HG02973 (cell line): ENCODE results near the gene PHLDA3.
"Not testable (repeated sequence)": the region's sequence is repeated elsewhere in the genome, so short reads cannot be mapped to it uniquely, and the experiment has no call there.

ENCODE experiments used
- ATAC-seq: cut with Tn5 transposase; IDR thresholded peaks from one replicate; pipeline ENCODE4 v1.9.1; 2021; ENCODE audit warnings: moderate library complexity; ENCODE audit not compliant: unreplicated experiment

The PHLDA3 gene

DNA sequence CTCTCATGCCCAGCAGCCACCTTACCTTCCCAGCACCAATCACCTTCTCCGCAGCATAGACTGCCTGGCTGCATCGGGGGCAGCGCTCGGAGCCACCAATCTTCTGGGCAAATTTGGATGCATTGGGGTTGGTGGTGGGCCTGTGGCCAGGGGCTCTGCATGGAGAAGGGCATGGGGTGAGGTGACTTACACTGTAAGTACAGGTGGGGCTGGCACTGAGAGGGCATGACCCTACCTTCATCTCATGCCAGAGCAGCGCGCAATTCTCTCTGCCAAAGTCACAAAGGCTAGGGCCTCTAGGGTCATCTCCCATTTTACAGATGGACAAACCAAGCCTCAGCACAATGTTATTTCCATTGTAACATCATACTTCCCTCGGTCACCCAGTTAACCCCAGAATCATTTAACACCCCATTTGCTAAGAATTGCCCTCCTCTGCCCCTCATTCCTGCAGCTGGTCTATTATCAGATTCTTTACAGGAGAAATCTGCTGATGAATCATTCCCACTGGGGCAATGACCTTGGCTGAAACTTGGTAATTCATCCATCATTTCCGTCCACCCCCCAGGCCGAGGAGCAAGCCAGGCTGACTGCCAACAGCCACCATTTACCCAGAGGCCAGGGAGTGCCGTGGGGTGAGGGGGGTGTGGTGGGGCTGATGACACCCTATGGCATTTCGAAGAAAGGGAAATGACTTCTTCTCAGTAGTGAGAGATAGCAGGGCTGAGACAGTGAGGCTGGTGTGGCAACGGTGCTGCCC is 20.0 kb upstream of the PHLDA3 start:
- ATAC-seq = no peak

- ATAC-seq = no peak
Observed at GRCh38 chr1:201487742-201488141, 18.8 kb upstream of the PHLDA3 start.

DNA sequence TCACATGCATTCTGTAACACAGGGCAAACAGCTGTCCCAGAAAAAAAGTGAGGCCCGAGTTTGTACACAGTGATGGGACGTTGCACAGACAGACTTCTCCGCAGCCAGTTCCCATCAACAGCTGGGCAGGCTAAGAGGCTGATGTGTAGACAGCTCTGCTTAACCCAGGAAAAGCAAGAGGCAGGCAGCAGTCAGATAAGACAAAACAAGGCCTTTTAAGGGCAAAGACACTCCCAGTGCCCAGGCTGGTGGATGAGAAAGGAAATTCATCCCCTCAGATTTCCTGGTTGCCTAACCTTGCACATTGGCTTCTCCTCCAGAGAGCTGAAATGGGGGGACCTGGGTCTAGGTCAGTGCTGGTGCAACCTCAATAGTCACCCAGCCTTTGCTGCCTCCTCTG is 17.2 kb upstream of the PHLDA3 start:
- no peak for ATAC-seq

DNA sequence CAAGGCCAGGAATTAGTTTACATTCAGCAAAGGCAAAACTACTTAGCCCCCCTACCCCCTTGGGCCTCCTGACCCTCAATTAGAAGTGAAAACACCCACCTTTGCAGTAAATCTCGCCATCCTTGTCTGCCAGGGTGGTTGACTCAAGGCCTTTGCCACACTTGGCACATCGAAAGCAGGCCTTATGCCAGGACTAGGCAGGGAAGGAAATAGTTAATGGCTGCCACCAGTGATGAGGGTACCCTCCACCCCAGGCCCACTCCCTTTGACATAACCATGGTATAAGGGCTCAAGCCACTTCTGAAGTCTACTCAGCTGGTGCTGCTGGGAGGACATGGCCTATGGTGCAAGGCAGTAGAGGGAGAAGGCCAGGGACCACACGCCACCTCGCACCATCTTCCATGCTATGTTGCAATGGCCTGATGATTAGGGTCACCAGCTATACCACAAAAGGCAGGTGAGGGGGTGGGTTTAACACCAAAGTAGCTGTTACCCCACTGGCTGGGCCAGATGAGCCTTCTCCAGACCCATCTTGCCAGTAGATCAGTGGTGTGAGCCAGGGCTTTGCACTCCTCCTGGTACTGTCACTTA is 16.3 kb upstream of the PHLDA3 start:
- no peak for ATAC-seq

DNA sequence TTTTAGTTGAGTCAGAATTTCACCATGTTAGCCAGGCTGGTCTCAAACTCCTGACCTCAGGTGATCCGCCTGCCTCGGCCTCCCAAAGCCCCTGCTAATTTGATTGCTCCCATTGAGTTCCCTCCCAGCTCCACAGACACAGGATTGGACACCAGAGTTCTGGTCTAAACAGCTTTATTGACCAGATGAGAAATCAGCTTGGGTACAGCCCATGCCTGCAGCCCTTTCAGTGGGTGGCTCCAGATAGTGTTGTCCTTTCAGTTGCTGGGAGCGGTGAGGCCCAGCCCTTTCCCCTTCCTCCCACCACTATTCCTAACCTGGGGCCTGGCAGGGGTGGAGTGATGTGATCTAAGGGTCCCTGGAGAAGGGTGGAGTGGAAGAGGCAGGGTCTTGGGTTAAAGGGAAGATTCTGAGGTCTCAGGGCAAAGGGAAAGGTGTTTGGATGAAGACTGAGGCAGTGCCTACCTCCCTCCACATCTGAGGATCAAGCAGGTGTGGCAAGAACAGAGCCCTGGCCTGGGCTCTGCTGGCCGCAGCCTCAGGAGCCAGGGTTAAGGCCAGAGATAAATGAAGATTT is 14.5 kb upstream of the PHLDA3 start:
- no peak for ATAC-seq

- no peak for ATAC-seq
Observed at GRCh38 chr1:201482755-201483154, 13.8 kb upstream of the PHLDA3 start.

GRCh38 chr1:201481761-201482493 is 12.9 kb upstream of the PHLDA3 start:
- peak; percentile 66 for ATAC-seq

DNA sequence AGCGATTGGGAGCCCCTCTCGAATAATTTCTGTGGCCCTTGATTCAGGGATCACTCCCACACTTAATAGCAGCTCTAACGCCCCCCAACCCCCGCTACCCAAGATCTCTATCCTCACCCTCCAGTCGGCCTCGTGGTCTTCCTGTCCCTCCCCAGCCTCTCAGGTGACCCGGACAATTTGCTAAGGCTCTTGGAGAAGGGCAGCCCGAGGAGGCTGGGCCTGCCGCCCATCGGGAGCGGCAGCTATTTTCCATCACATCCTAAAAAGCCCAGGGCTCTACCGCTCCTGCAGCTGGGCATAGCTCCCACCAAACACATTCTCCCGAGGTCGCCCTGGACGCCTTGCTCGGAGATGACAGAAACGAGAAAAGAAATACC is 12.0 kb upstream of the PHLDA3 start:
- ATAC-seq = no peak

GRCh38 chr1:201480231-201481003 is 11.4 kb upstream of the PHLDA3 start:
- peak; percentile 49 for ATAC-seq

DNA sequence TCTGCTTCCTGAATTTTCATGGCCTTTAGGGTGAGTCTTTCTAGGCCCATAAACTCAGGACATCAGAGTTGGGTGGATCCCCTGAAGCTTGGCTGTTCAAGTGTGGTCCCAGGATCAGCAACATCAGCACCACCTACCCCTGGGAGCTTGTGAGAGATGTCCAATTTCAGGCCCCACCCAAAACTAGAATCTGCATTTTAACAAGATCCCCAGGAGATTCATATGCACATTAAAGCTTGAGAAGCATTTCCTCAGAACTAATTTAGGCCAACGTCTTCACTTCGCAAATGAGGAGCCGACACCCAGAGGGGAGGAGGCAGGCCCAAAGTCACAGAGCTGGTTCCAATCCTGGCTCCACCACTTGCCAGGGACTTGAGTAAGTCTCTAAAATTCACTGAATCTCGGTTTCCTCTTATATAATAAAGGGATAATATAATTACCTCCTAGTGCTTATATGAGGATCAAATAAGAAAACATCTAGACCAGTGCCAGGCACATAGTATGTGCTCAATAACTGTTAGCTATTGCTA is 10.3 kb upstream of the PHLDA3 start:
- ATAC-seq = no peak

GRCh38 chr1:201478666-201479065 is 9.7 kb upstream of the PHLDA3 start:
- not testable (repeated sequence) for ATAC-seq

GRCh38 chr1:201476670-201477344 is 7.8 kb upstream of the PHLDA3 start:
- ATAC-seq = no peak

GRCh38 chr1:201475915-201476669 is 7.1 kb upstream of the PHLDA3 start:
- no peak for ATAC-seq

GRCh38 chr1:201475130-201475529 is 6.1 kb upstream of the PHLDA3 start:
- ATAC-seq = no peak

DNA sequence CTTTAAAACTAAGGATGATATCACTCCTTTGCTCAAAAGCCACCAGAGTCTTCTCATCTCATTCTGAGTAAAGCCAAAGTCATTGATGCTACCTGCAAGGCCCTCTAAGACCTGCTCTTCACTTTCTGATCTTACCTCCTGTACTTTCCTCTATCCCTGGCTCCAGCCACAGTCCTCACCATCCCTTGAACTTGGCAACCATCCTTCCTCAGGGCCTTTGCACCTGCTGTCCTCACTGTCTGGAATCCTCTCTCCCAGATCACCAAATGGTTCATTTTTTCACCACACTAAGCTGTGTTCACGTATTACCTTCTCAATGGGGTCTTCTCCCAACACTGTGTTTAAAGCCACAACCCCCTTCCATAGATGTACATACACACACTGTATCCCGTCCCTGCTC is 4.3 kb upstream of the PHLDA3 start:
- ATAC-seq = no peak

- ATAC-seq = not testable (repeated sequence)
Observed at GRCh38 chr1:201472321-201472720, 3.3 kb upstream of the PHLDA3 start.

DNA sequence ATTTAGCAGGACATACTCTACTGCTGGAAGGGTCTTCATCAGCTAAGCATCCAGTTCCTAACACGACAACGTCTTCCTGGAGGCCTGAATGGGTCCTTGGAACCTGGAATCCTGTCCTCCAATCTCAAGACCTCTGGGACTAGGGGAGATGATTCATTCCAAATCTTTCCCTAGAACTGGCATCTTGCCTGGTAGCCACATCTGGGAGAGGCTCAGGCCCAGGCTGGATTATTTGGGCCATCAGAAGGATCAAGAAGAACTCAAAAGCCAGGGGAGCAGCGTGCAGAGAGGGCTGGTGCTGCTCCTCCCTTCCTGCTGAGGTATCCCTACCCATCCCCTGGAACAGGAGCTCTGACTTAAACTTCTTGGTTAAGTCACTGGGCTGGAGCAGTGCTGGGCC is 2.8 kb upstream of the PHLDA3 start:
- no peak for ATAC-seq

GRCh38 chr1:201470581-201470980 is 1.6 kb upstream of the PHLDA3 start:
- no peak for ATAC-seq

DNA sequence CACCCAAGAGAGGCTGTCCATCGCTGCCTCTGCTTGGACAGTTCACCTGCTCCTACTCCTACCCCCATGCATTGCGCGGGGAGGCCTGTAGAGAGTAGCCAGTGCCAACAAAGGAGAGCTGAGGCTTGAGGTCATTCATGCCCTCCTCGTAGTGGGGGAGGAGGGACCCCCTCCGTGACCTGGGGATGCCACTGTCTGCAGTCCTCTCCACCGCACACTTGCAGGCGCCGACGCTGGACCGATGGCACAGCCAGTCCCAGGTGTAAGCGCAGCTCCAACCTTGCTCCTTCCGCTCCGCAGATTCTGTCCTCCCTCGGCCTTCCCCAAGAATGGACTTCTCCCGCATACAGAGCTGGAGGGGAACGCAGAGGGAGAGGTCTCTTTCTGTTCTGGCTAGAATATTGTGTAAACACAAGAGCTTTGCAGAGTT is 672 bp upstream of the PHLDA3 start:
- ATAC-seq = no peak

- ATAC-seq = peak; percentile 35
Observed at GRCh38 chr1:201468501-201468843, 516 bp downstream of the PHLDA3 start.
